ENCODE data around the gene TLE5. TPM values are rescaled to one million over a fixed set of nuclear protein-coding genes. Genes with fewer than 3 reads are reported as not detected.
"Not testable (repeated sequence)": the region's sequence is repeated elsewhere in the genome, so short reads cannot be mapped to it uniquely, and the experiment has no call there.

TLE5 gene
- polyA plus RNA-seq, 1 donor from 2014 or later: 153 TPM

DNA sequence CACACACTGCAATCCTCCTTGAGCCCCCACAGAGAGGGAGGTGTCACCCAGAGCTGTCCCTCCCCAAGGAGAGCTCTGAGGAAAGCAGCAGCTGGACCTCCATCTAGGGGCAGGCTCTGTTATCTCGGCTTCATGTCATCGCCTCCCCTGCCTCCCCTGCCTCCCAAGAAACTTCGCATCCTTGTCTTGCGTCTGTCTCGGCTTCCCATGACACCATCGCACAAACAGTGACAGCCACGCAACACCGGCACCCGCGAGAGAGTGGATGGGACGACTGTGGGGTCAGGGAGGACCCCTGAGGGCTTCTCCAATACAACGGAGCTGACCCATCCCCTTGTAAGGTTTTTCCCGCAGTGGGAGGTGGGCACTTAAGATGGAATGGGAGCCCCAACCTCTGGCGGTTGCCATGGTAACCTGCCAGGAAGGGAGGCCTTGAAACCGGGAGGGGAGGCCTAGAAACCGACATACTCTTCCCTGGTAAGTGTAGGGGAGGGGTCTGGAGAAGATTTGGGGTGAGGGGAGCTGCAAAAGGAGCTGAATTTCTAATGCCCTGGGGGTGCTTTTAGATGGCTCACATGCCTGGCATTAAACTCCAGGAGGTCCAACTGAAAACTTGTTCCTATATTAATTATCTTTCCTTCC is 49.6 kb downstream of the TLE5 start:
- Histone ChIP-seq H3K9ac (ENCODE audit: low read length) (no peak overlapping the region), H4K20me1 (ENCODE audit: insufficient read depth) (no peaks in the 10 kb centered on the region), H3K36me3 (ENCODE audit: insufficient read depth, low read length) (no peaks in the 10 kb centered on the region), H3K9me2 (ENCODE audit: insufficient read depth, low read length) (no peaks in the 10 kb centered on the region), H2AFZ (ENCODE audit: low read depth, low read length) (no peak overlapping the region), H3K27me3 (ENCODE audit: insufficient read depth, low read depth, low read length) (peaks cover 3% of the 10 kb centered on the region), H3F3A (ENCODE audit: insufficient read depth, low read length, poor library complexity, severe bottlenecking) (no peaks in the 10 kb centered on the region), H3K79me2 (replicated peaks; ENCODE audit: insufficient read depth, low read length) (no peaks in the 10 kb centered on the region), H3K27ac (ENCODE audit: low read length) (no peak overlapping the region), H3K4me2 (ENCODE audit: low read length) (no peak overlapping the region), H3K4me3 (ENCODE audit: low read length) (no peak overlapping the region), H3K9me3 (ENCODE audit: low read length) (no peaks in the 10 kb centered on the region)
- TF ChIP-seq RAD21 (conservative IDR thresholded peaks at IDR 0.05): no peak
- no peak for TF ChIP-seq SMC3 (conservative IDR thresholded peaks at IDR 0.05; ENCODE audit: poor library complexity)
- TF ChIP-seq EP300 (conservative IDR thresholded peaks at IDR 0.05; ENCODE audit: poor library complexity, severe bottlenecking): no peak
- no peak for TF ChIP-seq TAF1 (IDR thresholded peaks at IDR 0.05; ENCODE audit: low read depth)

DNA sequence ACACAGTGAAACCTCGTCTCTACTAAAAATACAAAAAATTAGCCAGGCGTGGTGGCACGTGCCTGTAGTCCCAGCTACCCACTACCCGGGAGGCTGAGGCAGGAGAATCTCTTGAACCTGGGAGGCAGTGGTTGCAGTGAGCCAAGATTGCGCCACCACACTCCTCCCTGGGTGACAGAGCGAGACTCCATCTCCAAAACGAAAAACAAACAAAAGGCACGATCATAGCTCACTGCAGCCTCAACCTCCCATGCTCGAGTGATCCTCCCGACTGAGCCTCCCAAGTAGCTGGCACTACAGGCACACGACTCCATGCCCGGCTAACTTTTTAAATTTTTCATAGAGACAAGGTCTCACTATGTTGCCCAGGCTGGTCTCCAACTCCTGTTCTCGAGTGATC is 50.2 kb downstream of the TLE5 start:
- not testable (repeated sequence) for H3K27ac ChIP-seq (ENCODE audit: low read length); H3K9me2 ChIP-seq (ENCODE audit: insufficient read depth, low read length); H4K20me1 ChIP-seq (ENCODE audit: insufficient read depth); H3K9me3 ChIP-seq (ENCODE audit: low read length); H3K4me3 ChIP-seq (ENCODE audit: low read length); H3K79me2 ChIP-seq (replicated peaks; ENCODE audit: insufficient read depth, low read length); H3K9ac ChIP-seq (ENCODE audit: low read length); H3K27me3 ChIP-seq (ENCODE audit: insufficient read depth, low read depth, low read length); H2AFZ ChIP-seq (ENCODE audit: low read depth, low read length); H3K4me2 ChIP-seq (ENCODE audit: low read length); H3F3A ChIP-seq (ENCODE audit: insufficient read depth, low read length, poor library complexity, severe bottlenecking); H3K36me3 ChIP-seq (ENCODE audit: insufficient read depth, low read length)

DNA sequence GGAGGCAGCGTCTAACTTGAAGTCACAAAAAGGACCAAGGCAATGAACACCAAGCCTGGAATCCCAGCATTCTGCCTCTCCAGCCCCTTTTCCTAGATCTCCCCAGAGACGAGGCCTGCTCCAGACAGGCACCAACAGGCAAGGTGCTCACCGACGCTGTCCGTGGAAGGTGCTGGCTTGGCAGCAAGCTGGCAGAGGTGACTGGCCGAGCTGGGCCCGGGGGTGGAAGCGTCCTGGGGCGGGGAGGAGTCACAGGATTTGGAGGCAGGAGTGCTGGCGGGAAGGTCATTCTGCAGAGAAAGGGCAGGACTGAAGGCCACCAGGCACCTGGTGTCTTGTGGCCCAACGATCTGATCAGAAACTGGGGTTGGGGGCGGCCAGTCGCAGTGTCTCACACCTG is 51.4 kb downstream of the TLE5 start:
- no peaks in the 10 kb centered on the region for H4K20me1 ChIP-seq (ENCODE audit: insufficient read depth)
- peaks cover 3% of the 10 kb centered on the region for H3K27me3 ChIP-seq (ENCODE audit: insufficient read depth, low read depth, low read length)
- H3F3A ChIP-seq (ENCODE audit: insufficient read depth, low read length, poor library complexity, severe bottlenecking): no peaks in the 10 kb centered on the region
- H3K9me3 ChIP-seq (ENCODE audit: low read length): no peaks in the 10 kb centered on the region
- no peaks in the 10 kb centered on the region for H3K36me3 ChIP-seq (ENCODE audit: insufficient read depth, low read length)
- H3K4me2 ChIP-seq (ENCODE audit: low read length): no peak overlapping the region
- no peak overlapping the region for H2AFZ ChIP-seq (ENCODE audit: low read depth, low read length)
- TF ChIP-seq, protein P1, sequence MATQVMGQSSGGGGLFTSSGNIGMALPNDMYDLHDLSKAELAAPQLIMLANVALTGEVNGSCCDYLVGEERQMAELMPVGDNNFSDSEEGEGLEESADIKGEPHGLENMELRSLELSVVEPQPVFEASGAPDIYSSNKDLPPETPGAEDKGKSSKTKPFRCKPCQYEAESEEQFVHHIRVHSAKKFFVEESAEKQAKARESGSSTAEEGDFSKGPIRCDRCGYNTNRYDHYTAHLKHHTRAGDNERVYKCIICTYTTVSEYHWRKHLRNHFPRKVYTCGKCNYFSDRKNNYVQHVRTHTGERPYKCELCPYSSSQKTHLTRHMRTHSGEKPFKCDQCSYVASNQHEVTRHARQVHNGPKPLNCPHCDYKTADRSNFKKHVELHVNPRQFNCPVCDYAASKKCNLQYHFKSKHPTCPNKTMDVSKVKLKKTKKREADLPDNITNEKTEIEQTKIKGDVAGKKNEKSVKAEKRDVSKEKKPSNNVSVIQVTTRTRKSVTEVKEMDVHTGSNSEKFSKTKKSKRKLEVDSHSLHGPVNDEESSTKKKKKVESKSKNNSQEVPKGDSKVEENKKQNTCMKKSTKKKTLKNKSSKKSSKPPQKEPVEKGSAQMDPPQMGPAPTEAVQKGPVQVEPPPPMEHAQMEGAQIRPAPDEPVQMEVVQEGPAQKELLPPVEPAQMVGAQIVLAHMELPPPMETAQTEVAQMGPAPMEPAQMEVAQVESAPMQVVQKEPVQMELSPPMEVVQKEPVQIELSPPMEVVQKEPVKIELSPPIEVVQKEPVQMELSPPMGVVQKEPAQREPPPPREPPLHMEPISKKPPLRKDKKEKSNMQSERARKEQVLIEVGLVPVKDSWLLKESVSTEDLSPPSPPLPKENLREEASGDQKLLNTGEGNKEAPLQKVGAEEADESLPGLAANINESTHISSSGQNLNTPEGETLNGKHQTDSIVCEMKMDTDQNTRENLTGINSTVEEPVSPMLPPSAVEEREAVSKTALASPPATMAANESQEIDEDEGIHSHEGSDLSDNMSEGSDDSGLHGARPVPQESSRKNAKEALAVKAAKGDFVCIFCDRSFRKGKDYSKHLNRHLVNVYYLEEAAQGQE (IDR thresholded peaks at IDR 0.05; ENCODE audit: borderline replicate concordance): no peak
- TF ChIP-seq TAF1 (IDR thresholded peaks at IDR 0.05; ENCODE audit: low read depth) (no peak), EP300 (conservative IDR thresholded peaks at IDR 0.05; ENCODE audit: poor library complexity, severe bottlenecking) (no peak), POLR2AphosphoS5 (IDR thresholded peaks at IDR 0.05) (no peak), RAD21 (conservative IDR thresholded peaks at IDR 0.05) (no peak), SMC3 (conservative IDR thresholded peaks at IDR 0.05; ENCODE audit: poor library complexity) (no peak), MXI1 (conservative IDR thresholded peaks at IDR 0.05; ENCODE audit: poor library complexity, severe bottlenecking) (no peak), EZH2 (IDR thresholded peaks at IDR 0.05; ENCODE audit: borderline replicate concordance, insufficient read depth, low read length, poor library complexity, severe bottlenecking) (no peak), CTCF (IDR thresholded peaks at IDR 0.05; ENCODE audit: poor library complexity, severe bottlenecking) (no peak)
- no peaks in the 10 kb centered on the region for H3K9me2 ChIP-seq (ENCODE audit: insufficient read depth, low read length)
- H3K9ac ChIP-seq (ENCODE audit: low read length): no peak overlapping the region
- no peaks in the 10 kb centered on the region for H3K79me2 ChIP-seq (replicated peaks; ENCODE audit: insufficient read depth, low read length)
- no peak overlapping the region for H3K27ac ChIP-seq (ENCODE audit: low read length)
- no peak overlapping the region for H3K4me3 ChIP-seq (ENCODE audit: low read length)
